ENCODE results near the gene CAMK2D.

CAMK2D gene

DNA sequence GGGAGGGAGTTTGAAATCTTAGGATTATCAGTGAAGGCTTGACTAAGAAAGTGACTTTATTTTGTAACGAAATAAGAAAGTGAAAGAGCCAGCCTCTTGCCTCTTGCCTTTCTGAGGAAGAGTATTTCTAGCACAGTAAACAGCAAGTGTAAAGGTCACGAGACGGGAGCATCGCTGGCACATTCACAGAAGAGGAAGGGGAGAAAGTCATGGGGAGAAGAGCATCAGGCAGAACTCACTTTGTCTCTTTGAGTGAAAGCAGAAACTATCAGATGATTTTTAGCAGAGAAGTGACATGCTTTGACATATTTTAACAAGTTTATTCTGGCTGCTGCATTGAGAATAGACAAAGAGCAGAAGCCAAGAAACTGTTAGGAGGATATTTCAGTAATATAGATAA is 313.8 kb downstream of the CAMK2D start:
- POLR2A ChIA-PET, result no interaction called here

DNA sequence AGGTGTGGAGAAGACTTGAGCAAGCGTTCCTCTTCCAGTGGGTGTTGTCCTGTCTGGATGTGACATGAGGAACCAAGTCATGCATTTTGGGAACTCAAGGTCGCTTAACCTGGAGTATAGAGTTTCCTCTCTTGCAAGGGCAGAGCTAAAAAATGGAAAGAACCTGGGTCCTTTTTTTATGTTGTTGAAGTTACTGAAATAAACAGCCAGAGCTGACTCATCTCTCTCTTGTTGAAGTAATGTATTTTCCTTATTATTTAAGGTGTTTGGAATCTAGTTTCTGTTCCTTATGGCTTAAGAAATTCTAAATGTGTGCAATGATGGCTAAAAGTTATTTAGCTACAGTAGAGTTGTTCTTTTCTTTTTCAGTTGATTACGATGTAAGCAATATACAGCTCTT is 314.5 kb downstream of the CAMK2D start:
- H3K9me3 ChIP-seq (ENCODE audit: control extremely low read depth in 1 of 5, control insufficient read depth in 4 of 5, insufficient read depth in 2 of 5, low read depth in 1 of 5, low read length in 4 of 5), result no peaks in the 10 kb centered on the region
- no peak overlapping the region for H3K27ac ChIP-seq (ENCODE audit: insufficient read depth in 1 of 2, low read depth in 1 of 2, low read length in 2 of 2, poor library complexity in 1 of 2, severe bottlenecking in 2 of 2)
- DNase-seq, result no peak
- ChIA-PET POLR2A (no interaction called here), CTCF (no interaction called here)
- H3K4me3 ChIP-seq (ENCODE audit: control insufficient read depth in 1 of 7, extremely low read depth in 1 of 7, insufficient read depth in 4 of 7, low read depth in 2 of 7, low read length in 6 of 7), result no peak overlapping the region
- H3K4me1 ChIP-seq (ENCODE audit: control extremely low read depth in 1 of 4, control insufficient read depth in 4 of 4, insufficient read depth in 4 of 4, low read length in 3 of 4), result no peaks in the 10 kb centered on the region
- H3K27me3 ChIP-seq (replicated peaks in 2 of 5; ENCODE audit: control insufficient read depth in 4 of 5, insufficient read depth in 5 of 5, low read length in 4 of 5), result no peaks in the 10 kb centered on the region
- 87% methylated on average over 2 of the region's 3 CpGs for WGBS (ENCODE audit: insufficient coverage)
- no peaks in the 10 kb centered on the region for H3K36me3 ChIP-seq (ENCODE audit: control insufficient read depth in 4 of 4, insufficient read depth in 4 of 4, low read length in 3 of 4)

More for the DNA sequence above, 313.8 kb downstream of the CAMK2D start:
- Histone ChIP-seq H3K9me3 (ENCODE audit: control extremely low read depth in 1 of 5, control insufficient read depth in 4 of 5, insufficient read depth in 2 of 5, low read depth in 1 of 5, low read length in 4 of 5) (no peaks in the 10 kb centered on the region), H3K4me3 (ENCODE audit: control insufficient read depth in 1 of 7, extremely low read depth in 1 of 7, insufficient read depth in 4 of 7, low read depth in 2 of 7, low read length in 6 of 7) (no peak overlapping the region), H3K36me3 (ENCODE audit: control insufficient read depth in 4 of 4, insufficient read depth in 4 of 4, low read length in 3 of 4) (no peaks in the 10 kb centered on the region), H3K27ac (ENCODE audit: insufficient read depth in 1 of 2, low read depth in 1 of 2, low read length in 2 of 2, poor library complexity in 1 of 2, severe bottlenecking in 2 of 2) (no peak overlapping the region), H3K4me1 (ENCODE audit: control extremely low read depth in 1 of 4, control insufficient read depth in 4 of 4, insufficient read depth in 4 of 4, low read length in 3 of 4) (no peaks in the 10 kb centered on the region), H3K27me3 (replicated peaks in 2 of 5; ENCODE audit: control insufficient read depth in 4 of 5, insufficient read depth in 5 of 5, low read length in 4 of 5) (no peaks in the 10 kb centered on the region)
- CTCF ChIA-PET, result no interaction called here
- DNase-seq, result no peak
- WGBS (ENCODE audit: insufficient coverage), result 98% methylated on average over 4 of the region's 4 CpGs

GRCh38 chr4:113446019-113446418 is 315.5 kb downstream of the CAMK2D start:
- POLR2A ChIA-PET, result interaction anchor here (0.5 kb wide), 1 partner anchor 20 kb away, joined by 5 read pairs; no protein-coding TSS in a partner anchor

GRCh38 chr4:113445286-113445685 is 316.3 kb downstream of the CAMK2D start:
- POLR2A ChIA-PET, result no interaction called here
- CTCF ChIA-PET, result no interaction called here
- H3K27me3 ChIP-seq (replicated peaks in 2 of 5; ENCODE audit: control insufficient read depth in 4 of 5, insufficient read depth in 5 of 5, low read length in 4 of 5), result no peaks in the 10 kb centered on the region
- no peak overlapping the region for H3K27ac ChIP-seq (ENCODE audit: insufficient read depth in 1 of 2, low read depth in 1 of 2, low read length in 2 of 2, poor library complexity in 1 of 2, severe bottlenecking in 2 of 2)
- no peaks in the 10 kb centered on the region for H3K36me3 ChIP-seq (ENCODE audit: control insufficient read depth in 4 of 4, insufficient read depth in 4 of 4, low read length in 3 of 4)
- WGBS (ENCODE audit: insufficient coverage), result 97% methylated on average over 5 of the region's 5 CpGs
- no peak overlapping the region for H3K4me3 ChIP-seq (ENCODE audit: control insufficient read depth in 1 of 7, extremely low read depth in 1 of 7, insufficient read depth in 4 of 7, low read depth in 2 of 7, low read length in 6 of 7)
- DNase-seq, result no peak
- no peaks in the 10 kb centered on the region for H3K4me1 ChIP-seq (ENCODE audit: control extremely low read depth in 1 of 4, control insufficient read depth in 4 of 4, insufficient read depth in 4 of 4, low read length in 3 of 4)
- no peaks in the 10 kb centered on the region for H3K9me3 ChIP-seq (ENCODE audit: control extremely low read depth in 1 of 5, control insufficient read depth in 4 of 5, insufficient read depth in 2 of 5, low read depth in 1 of 5, low read length in 4 of 5)

More at GRCh38 chr4:113446019-113446418, 315.5 kb downstream of the CAMK2D start:
- Histone ChIP-seq H3K9me3 (ENCODE audit: control extremely low read depth in 1 of 5, control insufficient read depth in 4 of 5, insufficient read depth in 2 of 5, low read depth in 1 of 5, low read length in 4 of 5) (no peaks in the 10 kb centered on the region), H3K4me1 (ENCODE audit: control extremely low read depth in 1 of 4, control insufficient read depth in 4 of 4, insufficient read depth in 4 of 4, low read length in 3 of 4) (no peaks in the 10 kb centered on the region), H3K36me3 (ENCODE audit: control insufficient read depth in 4 of 4, insufficient read depth in 4 of 4, low read length in 3 of 4) (no peaks in the 10 kb centered on the region), H3K27ac (ENCODE audit: insufficient read depth in 1 of 2, low read depth in 1 of 2, low read length in 2 of 2, poor library complexity in 1 of 2, severe bottlenecking in 2 of 2) (no peak overlapping the region), H3K4me3 (ENCODE audit: control insufficient read depth in 1 of 7, extremely low read depth in 1 of 7, insufficient read depth in 4 of 7, low read depth in 2 of 7, low read length in 6 of 7) (no peak overlapping the region), H3K27me3 (replicated peaks in 2 of 5; ENCODE audit: control insufficient read depth in 4 of 5, insufficient read depth in 5 of 5, low read length in 4 of 5) (no peaks in the 10 kb centered on the region)
- no CpG with 5 or more reads among the region's 4 CpGs for WGBS (ENCODE audit: insufficient coverage)
- no peak for DNase-seq
- CTCF ChIA-PET, result no interaction called here

- H3K4me3 ChIP-seq (ENCODE audit: control insufficient read depth in 1 of 7, extremely low read depth in 1 of 7, insufficient read depth in 4 of 7, low read depth in 2 of 7, low read length in 6 of 7), result no peak overlapping the region
- WGBS (ENCODE audit: insufficient coverage), result no CpG with 5 or more reads among the region's 1 CpG
- DNase-seq, result no peak
- CTCF ChIA-PET, result interaction anchor here (0.7 kb wide), 1 partner anchor 49 kb away, joined by 3 read pairs; no protein-coding TSS in a partner anchor
- no peak overlapping the region for H3K27ac ChIP-seq (ENCODE audit: insufficient read depth in 1 of 2, low read depth in 1 of 2, low read length in 2 of 2, poor library complexity in 1 of 2, severe bottlenecking in 2 of 2)
- no peaks in the 10 kb centered on the region for H3K36me3 ChIP-seq (ENCODE audit: control insufficient read depth in 4 of 4, insufficient read depth in 4 of 4, low read length in 3 of 4)
- no peaks in the 10 kb centered on the region for H3K27me3 ChIP-seq (replicated peaks in 2 of 5; ENCODE audit: control insufficient read depth in 4 of 5, insufficient read depth in 5 of 5, low read length in 4 of 5)
- POLR2A ChIA-PET, result no interaction called here
- no peaks in the 10 kb centered on the region for H3K4me1 ChIP-seq (ENCODE audit: control extremely low read depth in 1 of 4, control insufficient read depth in 4 of 4, insufficient read depth in 4 of 4, low read length in 3 of 4)
- H3K9me3 ChIP-seq (ENCODE audit: control extremely low read depth in 1 of 5, control insufficient read depth in 4 of 5, insufficient read depth in 2 of 5, low read depth in 1 of 5, low read length in 4 of 5), result no peaks in the 10 kb centered on the region
Measured at GRCh38 chr4:113444386-113444785, 317.2 kb downstream of the CAMK2D start.

- WGBS (ENCODE audit: insufficient coverage), result 93% methylated on average over 3 of the region's 6 CpGs
- no peak for DNase-seq
- Histone ChIP-seq H3K4me3 (ENCODE audit: control insufficient read depth in 1 of 7, extremely low read depth in 1 of 7, insufficient read depth in 4 of 7, low read depth in 2 of 7, low read length in 6 of 7) (no peak overlapping the region), H3K27me3 (replicated peaks in 2 of 5; ENCODE audit: control insufficient read depth in 4 of 5, insufficient read depth in 5 of 5, low read length in 4 of 5) (no peaks in the 10 kb centered on the region), H3K36me3 (ENCODE audit: control insufficient read depth in 4 of 4, insufficient read depth in 4 of 4, low read length in 3 of 4) (no peaks in the 10 kb centered on the region), H3K9me3 (ENCODE audit: control extremely low read depth in 1 of 5, control insufficient read depth in 4 of 5, insufficient read depth in 2 of 5, low read depth in 1 of 5, low read length in 4 of 5) (no peaks in the 10 kb centered on the region), H3K4me1 (ENCODE audit: control extremely low read depth in 1 of 4, control insufficient read depth in 4 of 4, insufficient read depth in 4 of 4, low read length in 3 of 4) (no peaks in the 10 kb centered on the region), H3K27ac (ENCODE audit: insufficient read depth in 1 of 2, low read depth in 1 of 2, low read length in 2 of 2, poor library complexity in 1 of 2, severe bottlenecking in 2 of 2) (no peak overlapping the region)
- CTCF ChIA-PET, result no interaction called here
- POLR2A ChIA-PET, result no interaction called here
Measured at GRCh38 chr4:113442826-113443225, 318.7 kb downstream of the CAMK2D start.

- no peaks in the 10 kb centered on the region for H3K36me3 ChIP-seq (ENCODE audit: control insufficient read depth in 4 of 4, insufficient read depth in 4 of 4, low read length in 3 of 4)
- H3K4me1 ChIP-seq (ENCODE audit: control extremely low read depth in 1 of 4, control insufficient read depth in 4 of 4, insufficient read depth in 4 of 4, low read length in 3 of 4), result no peaks in the 10 kb centered on the region
- DNase-seq, result no peak
- WGBS (ENCODE audit: insufficient coverage), result 100% methylated on average over 1 of the region's 4 CpGs
- no peaks in the 10 kb centered on the region for H3K9me3 ChIP-seq (ENCODE audit: control extremely low read depth in 1 of 5, control insufficient read depth in 4 of 5, insufficient read depth in 2 of 5, low read depth in 1 of 5, low read length in 4 of 5)
- POLR2A ChIA-PET, result no interaction called here
- H3K4me3 ChIP-seq (ENCODE audit: control insufficient read depth in 1 of 7, extremely low read depth in 1 of 7, insufficient read depth in 4 of 7, low read depth in 2 of 7, low read length in 6 of 7), result no peak overlapping the region
- no peaks in the 10 kb centered on the region for H3K27me3 ChIP-seq (replicated peaks in 2 of 5; ENCODE audit: control insufficient read depth in 4 of 5, insufficient read depth in 5 of 5, low read length in 4 of 5)
- no peak overlapping the region for H3K27ac ChIP-seq (ENCODE audit: insufficient read depth in 1 of 2, low read depth in 1 of 2, low read length in 2 of 2, poor library complexity in 1 of 2, severe bottlenecking in 2 of 2)
- CTCF ChIA-PET, result no interaction called here
Measured at GRCh38 chr4:113440371-113440770, 321.2 kb downstream of the CAMK2D start.
